Measurements from ENCODE around the gene SYT7. TPM values are rescaled to one million over a fixed set of nuclear protein-coding genes. Genes with fewer than 3 reads are reported as not detected.

The SYT7 gene
- total and polyA plus RNA-seq, 8 donors, result 2.1 to 8.4 (median 6.8) TPM

- intact Hi-C loops (cut with DNase I), result no loop called here
Measured at GRCh38 chr11:61488651-61489291, 92.1 kb downstream of the SYT7 start.

GRCh38 chr11:61487342-61488025 is 93.4 kb downstream of the SYT7 start:
- no peak for DNase-seq
- Histone ChIP-seq H3K4me1 (peaks cover 5 to 7% of the 10 kb centered on the region in 2 donors), H3K9me3 (no peaks in the 10 kb centered on the region), H3K36me3 (no peaks in the 10 kb centered on the region), H3K27ac (no peak overlapping the region), H3K4me3 (no peak overlapping the region), H3K27me3 (peaks cover 0 to 3% of the 10 kb centered on the region in 2 donors)
- TF ChIP-seq, protein P1, sequence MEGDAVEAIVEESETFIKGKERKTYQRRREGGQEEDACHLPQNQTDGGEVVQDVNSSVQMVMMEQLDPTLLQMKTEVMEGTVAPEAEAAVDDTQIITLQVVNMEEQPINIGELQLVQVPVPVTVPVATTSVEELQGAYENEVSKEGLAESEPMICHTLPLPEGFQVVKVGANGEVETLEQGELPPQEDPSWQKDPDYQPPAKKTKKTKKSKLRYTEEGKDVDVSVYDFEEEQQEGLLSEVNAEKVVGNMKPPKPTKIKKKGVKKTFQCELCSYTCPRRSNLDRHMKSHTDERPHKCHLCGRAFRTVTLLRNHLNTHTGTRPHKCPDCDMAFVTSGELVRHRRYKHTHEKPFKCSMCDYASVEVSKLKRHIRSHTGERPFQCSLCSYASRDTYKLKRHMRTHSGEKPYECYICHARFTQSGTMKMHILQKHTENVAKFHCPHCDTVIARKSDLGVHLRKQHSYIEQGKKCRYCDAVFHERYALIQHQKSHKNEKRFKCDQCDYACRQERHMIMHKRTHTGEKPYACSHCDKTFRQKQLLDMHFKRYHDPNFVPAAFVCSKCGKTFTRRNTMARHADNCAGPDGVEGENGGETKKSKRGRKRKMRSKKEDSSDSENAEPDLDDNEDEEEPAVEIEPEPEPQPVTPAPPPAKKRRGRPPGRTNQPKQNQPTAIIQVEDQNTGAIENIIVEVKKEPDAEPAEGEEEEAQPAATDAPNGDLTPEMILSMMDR (IDR thresholded peaks at IDR 0.05), result no peak
- no peak for ATAC-seq
- intact Hi-C loops (cut with DNase I), result no loop called here

More at GRCh38 chr11:61488651-61489291, 92.1 kb downstream of the SYT7 start:
- Histone ChIP-seq H3K4me3 (no peak overlapping the region), H3K9me3 (no peaks in the 10 kb centered on the region), H3K27me3 (no peaks in the 10 kb centered on the region), H3K4me1 (peaks cover 5 to 7% of the 10 kb centered on the region in 2 donors), H3K27ac (no peak overlapping the region), H3K36me3 (no peaks in the 10 kb centered on the region)
- peak in 1 of 4 donors; percentile 48 for DNase-seq
- TF ChIP-seq, protein P1 (IDR thresholded peaks at IDR 0.05), result no peak
- peak; percentile 60 for ATAC-seq

DNA sequence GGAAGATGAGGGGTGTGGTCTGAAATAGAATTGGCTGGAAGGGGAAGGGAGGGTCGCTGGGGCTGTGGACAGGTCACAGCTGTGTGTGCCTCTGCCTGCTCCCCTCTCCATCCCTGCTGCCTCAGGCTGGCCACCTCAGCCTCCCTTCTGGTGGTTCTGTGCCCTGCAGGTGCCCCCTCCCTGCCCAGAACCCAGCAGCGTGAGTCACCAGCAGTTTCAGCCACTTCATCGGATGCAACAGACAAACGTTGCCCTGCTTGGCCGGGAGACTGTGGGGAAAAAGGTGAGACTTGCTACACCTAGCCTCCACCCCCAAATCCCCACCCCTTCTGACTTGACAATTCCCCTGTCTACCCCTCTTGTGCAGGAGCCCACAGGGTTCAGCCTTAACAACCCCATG is 94.1 kb downstream of the SYT7 start:
- peaks cover 5 to 7% of the 10 kb centered on the region in 2 donors for H3K4me1 ChIP-seq
- DNase-seq (no peak), ATAC-seq (no peak)
- H3K9me3 ChIP-seq, result no peaks in the 10 kb centered on the region
- no peak overlapping the region for H3K4me3 ChIP-seq
- peaks cover 0 to 11% of the 10 kb centered on the region in 2 donors for H3K27me3 ChIP-seq
- no peaks in the 10 kb centered on the region for H3K36me3 ChIP-seq
- intact Hi-C loops (cut with DNase I), result no loop called here
- H3K27ac ChIP-seq, result no peak overlapping the region
- TF ChIP-seq, protein P1 (IDR thresholded peaks at IDR 0.05), result no peak

GRCh38 chr11:61486011-61486620 is 94.8 kb downstream of the SYT7 start:
- intact Hi-C loops (cut with DNase I), result no loop called here
- H3K27ac ChIP-seq, result no peak overlapping the region
- no peaks in the 10 kb centered on the region for H3K36me3 ChIP-seq
- no peak overlapping the region for H3K4me3 ChIP-seq
- no peaks in the 10 kb centered on the region for H3K9me3 ChIP-seq
- TF ChIP-seq, protein P1 (IDR thresholded peaks at IDR 0.05), result no peak
- peaks cover 5 to 7% of the 10 kb centered on the region in 2 donors for H3K4me1 ChIP-seq
- DNase-seq (no peak), ATAC-seq (no peak)
- H3K27me3 ChIP-seq, result peaks cover 0 to 17% of the 10 kb centered on the region in 2 donors

- no peaks in the 10 kb centered on the region for H3K9me3 ChIP-seq
- TF ChIP-seq, protein P1 (IDR thresholded peaks at IDR 0.05), result no peak
- ATAC-seq, result no peak
- no peak overlapping the region for H3K4me3 ChIP-seq
- intact Hi-C loops (cut with DNase I), result no loop called here
- H3K27me3 ChIP-seq, result peaks cover 0 to 19% of the 10 kb centered on the region in 2 donors
- no peak overlapping the region for H3K27ac ChIP-seq
- H3K4me1 ChIP-seq, result peaks cover 5 to 7% of the 10 kb centered on the region in 2 donors
- no peak for DNase-seq
- H3K36me3 ChIP-seq, result no peaks in the 10 kb centered on the region
Measured at GRCh38 chr11:61485080-61485479, 95.8 kb downstream of the SYT7 start.

Measured in left lung (tissue), 10 donors.